ENCODE results near the gene MRPL20.
"Not testable (repeated sequence)": the region's sequence is repeated elsewhere in the genome, so short reads cannot be mapped to it uniquely, and the experiment has no call there.

- not testable (repeated sequence) for TF ChIP-seq CTCF (IDR thresholded peaks at IDR 0.05 in 8 of 11, conservative IDR thresholded peaks at IDR 0.05 in 3 of 11); POLR2A (IDR thresholded peaks at IDR 0.05)
These were observed 10.3 kb upstream of the MRPL20 start for GRCh38 chr1:1417396-1417795.

All from spleen (tissue), 7 donors.